ENCODE data around the gene CHEK1.
"Not testable (repeated sequence)": the region's sequence is repeated elsewhere in the genome, so short reads cannot be mapped to it uniquely, and the experiment has no call there.

CHEK1 gene

DNA sequence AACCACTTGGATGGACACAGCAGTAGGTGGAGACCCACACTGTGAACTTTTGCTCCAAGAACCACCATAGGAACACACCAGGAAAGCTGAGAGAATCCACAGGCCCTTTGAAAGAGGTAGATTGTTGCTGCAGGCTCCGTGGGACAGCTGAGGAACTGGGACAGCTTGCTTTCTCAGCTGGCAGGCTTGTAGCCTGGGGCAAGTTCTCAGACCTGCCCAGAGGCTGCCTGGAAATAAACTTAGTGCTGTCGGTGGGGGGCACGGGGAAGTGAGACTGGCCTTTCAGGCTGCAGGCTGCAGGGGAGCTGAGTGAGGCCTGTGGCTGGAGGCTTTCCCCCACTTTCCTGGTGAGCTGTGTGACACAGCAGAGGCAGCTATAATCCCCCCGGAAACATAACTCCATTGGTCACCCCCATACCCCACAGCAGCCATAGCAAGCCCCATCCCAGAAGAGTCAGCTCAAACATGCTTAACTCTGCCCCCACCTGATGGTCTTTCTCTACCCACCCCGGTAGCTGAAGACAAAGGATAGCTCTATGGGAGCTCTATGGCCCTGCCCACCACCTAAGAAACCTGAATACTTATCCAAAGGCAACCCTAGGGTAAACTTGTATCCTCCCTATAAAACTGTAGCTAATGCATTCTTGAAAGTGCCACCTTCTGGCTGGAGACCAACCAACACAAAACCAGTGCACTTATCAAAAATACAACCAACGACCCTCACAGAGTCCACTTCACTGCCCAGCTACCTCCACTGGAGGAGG, 77.1 kb downstream of the CHEK1 start:
- no peak for DNase-seq

DNA sequence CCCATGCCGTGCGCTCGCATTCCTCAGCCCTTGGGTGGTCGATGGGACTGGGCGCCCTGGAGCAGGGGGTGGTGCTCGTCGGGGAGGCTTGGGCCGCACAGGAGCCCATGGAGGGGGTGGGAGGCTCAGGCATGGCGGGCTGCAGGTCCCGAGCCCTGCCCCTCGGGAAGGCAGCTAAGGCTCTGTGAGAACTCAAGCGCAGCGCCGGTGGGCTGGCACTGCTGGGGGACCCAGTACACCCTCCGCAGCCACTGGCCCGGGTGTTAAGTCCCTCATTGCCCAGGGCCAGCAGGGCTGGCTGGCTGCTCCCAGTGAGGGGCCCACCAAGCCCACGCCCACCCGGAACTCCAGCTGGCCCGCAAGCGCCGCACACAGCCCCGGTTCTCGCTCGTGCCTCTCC, 79.7 kb downstream of the CHEK1 start:
- not testable (repeated sequence) for DNase-seq

DNA sequence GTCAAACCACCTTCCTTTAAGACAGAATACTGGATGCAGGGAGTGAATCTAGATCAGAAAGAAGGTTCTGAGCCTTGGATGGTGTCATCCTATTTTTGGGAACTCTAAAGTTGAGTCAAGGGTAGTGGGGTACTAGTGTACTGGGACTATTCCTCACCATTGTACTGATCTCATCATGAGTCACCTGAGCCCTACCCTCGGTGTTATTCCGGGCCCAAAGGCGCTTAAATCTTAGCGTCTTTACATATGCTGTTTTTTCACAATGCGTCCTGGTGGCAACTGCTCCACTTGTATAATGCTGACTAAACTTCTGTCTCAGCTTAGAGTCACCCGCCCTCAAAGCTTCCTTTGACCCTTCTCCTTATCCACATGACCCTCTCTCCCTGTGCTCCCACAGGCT, 95.8 kb downstream of the CHEK1 start:
- DNase-seq, result no peak

DNA sequence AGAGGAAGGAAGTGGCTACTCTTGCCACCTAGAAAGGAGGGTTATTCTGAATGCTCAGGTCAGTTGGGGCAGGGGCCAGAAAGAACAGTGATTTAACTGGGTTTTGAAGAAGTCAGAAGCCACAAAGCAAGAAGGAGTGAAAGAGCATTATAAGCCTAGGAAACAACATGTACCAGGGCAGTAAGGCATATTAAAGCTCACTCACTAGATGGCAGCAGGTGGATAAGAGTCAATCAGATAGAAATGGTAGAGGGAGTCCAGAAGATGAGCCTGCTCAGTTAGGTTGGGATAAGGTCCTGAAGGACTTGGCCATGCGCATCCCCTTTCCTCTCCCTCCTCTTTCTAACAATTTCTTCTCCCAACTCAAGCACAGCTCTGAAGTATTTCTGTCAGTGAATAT, 99.2 kb downstream of the CHEK1 start:
- no peak for DNase-seq

Data from DMS79 (cell line).